Activated CD8-positive, alpha-beta memory T cell treated with anti-CD3 and anti-CD28 coated beads for 1 hour (primary cell): ENCODE measurements around the gene LSM14B.

Source experiments
- DNase-seq, 2 donors: peaks; one replicate each; pipeline ENCODE4 v3.0.0-alpha.2; 2020; ENCODE audit warnings: low read depth in 1 of 2; ENCODE audit errors: extremely low read depth in 1 of 2

LSM14B gene

DNA sequence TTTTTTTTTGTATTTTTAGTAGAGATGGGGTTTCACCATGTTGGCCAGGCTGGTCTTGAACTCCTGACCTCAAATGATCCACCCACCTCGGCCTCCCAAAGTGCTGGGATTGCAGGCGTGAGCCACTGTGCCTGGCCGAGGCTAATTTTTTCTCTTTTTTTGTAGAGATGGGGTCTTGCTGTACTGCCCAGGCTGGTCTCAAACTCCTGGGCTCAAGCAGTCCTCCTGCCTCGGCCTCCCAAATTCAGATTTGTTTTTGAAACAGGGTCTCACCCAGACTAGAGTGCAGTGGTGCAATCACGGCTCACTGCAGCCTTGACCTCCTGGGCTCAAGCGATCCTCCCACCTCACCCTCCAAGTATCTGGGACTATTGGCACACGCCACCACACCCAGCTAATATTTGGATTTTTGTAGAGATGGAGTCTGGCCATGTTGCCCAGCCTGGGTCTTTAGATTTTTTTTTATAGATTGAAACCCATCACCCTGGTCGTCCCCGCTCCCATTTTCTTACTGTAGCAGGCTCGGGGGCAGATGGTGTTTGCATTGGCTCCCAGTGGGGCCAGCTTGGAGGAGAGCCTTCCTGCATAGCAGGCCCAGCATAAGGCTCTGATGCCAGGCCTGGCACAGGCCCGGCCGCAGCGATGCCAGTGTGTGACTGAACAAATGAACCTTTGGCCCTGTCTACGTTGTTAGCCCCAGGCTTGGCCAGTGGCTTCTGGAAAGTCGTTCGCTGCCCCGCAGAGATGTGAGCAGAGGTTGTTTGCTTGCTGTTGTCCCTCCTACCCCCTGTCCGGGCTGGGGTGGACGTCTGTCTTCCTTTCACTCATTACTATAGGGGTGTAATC, 56.3 kb downstream of the LSM14B start:
- no peak for DNase-seq

DNA sequence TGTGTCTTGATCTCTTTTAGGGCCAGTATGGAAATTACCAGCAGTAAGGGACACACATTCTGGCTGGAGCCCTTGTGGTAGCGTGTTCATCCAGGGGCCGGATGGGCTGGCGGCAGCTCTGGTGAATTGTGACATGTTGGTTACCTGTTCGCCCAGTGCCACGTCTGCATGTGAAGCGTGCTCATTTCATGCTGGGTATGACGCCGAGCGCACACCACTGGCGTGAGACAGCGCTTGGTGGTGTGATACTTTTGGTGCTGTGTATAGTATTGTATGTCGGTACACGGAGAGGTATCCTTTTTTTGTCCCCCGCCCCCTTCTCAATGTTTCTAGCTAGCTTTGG, 56.9 kb downstream of the LSM14B start:
- DNase-seq = no peak

DNA sequence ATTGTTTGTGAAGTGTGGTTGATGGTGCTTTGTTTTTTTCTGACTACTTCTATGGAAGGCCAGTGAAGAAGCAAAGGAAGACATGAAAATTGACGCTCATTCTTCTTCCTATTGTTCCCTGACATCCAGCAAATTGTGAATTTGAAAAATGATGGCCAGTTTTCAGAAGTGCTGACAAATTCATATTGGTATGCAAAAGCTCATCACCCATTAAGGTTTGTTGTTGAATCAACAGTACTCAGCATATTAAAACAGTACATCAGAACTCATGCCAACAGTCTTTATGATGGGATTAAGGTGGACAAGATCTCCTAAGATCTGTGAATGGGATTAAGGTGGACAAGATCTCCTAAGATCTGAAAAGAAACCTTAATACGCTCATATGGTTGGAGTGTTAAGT, 59.5 kb downstream of the LSM14B start:
- DNase-seq = no peak

DNA sequence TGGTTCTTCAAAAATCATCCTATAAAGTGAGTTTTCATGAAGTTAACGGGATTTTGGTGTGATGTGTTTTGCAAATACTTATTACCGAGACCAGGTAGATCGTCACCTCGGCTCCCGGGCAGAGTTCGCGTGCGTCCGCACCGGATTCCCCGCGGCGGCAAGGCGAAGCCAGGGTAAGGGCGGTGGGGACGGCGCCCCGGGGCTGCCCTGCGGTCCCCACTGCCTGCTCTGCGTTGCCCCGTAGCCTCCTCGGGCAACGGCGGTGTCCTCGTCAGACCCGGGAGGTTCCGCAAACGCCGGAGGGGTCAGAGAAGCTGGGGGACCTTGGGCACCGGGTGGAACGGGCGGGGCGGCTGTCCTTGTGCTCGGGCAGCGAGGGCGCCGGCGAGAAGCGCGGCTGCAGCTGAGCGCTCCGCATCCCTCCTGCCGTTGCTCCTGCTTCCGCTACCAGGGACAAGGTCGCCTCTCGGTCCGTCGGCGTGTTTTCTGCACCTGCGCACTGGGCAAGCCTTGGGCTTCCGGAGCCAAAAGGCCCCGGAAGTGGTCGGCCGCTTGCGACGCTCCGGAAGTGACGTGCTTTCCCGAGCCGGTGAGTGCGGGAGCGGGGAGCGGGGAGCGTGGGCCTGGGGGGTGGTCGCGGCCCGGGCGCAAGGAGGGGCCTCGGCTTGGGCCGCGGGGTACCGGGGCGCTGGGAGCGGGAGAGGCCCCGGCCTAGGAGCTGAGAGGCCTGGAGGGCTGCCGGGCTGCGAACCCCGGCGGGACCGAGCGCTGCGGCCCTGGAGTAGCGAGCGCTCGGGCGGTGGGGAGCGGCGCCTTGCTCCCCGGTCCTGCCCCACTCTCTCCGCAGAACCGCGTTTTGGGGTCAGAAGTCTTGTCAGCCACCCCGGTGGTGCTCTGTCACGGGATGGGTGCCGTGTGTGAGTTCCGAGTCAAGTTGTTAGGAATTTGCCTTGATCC, 60.5 kb downstream of the LSM14B start, which contains the start of gene MTG2:
Gene MTG2 (plus strand): TSS at position 560 of the 957 bp plus-strand sequence. CDS start 10,393 bp downstream, outside the sequence.
- DNase-seq = peak; percentile 87 to 92

DNA sequence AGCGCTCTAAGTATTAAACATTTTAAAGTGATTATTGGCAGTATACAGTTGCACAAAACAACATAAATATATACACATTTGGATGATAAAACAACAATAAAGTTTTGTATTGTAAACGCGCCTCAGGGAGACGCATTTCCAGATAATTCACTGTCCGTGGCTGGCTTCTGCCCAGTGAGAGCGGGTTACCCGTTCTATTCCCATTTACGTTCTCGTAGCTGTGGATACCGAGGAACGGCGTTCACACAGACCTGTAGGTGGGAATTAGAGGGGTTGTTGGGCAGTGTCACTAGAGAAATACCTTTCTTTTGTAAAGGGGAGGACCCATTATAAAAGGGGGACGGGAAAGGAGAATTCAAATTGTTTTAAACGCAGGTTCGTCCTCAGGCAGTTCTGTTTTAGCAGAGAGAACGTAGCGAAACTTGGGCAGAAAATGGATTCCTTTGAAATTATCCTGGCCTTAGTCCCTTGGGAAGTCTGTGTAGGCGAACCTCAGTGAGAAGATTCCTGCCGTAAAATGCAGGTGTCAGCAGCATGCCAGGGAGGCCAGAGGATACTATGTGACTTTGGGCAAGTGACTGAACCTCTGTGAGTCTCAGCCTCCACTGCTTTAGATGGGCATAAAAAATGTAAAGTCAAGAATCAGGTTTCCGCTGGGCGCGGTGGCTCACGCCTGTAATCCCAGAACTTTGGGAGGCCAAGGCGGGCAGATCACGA, 61.3 kb downstream of the LSM14B start:
- no peak for DNase-seq
